ENCODE results near the gene STEAP4. TPM values are rescaled to one million over a fixed set of nuclear protein-coding genes. Genes with fewer than 3 reads are reported as not detected.

The STEAP4 gene
- total RNA-seq, 1 experiment from 2014 or later, result 0.17 TPM

DNA sequence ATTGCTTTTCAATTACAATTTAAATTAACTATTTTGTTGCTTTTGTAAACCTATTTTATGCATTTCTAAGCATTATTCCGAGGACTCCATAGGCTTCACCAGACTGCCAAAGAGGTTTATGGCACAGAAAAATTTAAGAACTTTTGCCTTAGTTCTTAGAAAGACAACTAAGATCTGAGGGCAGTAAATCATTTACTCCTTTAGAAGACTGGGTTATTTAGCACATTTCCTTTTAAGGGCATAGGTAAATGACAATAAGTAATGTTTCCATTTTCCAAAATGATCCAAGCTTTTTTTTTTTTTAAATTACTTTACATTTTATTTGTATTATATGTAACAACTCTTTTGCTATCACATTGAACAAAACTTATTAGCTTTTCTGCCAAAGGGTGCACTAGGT lies 15.0 kb upstream of the STEAP4 start:
- H3K27ac Mint-ChIP-seq, result no peak overlapping the region
- H3K27me3 Mint-ChIP-seq (ENCODE audit: low read depth), result no peaks in the 10 kb centered on the region
- ChIA-PET POLR2A (no interaction called here), CTCF (interaction anchor here (1.1 kb wide), 1 partner anchor 78 kb away, joined by 4 read pairs; no protein-coding TSS in a partner anchor)
- no peak overlapping the region for H3K4me3 Mint-ChIP-seq
- no peaks in the 10 kb centered on the region for H3K36me3 Mint-ChIP-seq
- TF ChIP-seq HMGA2 (CRISPR knock-in tag; IDR thresholded peaks at IDR 0.05) (no peak), ESRRA (CRISPR knock-in tag; IDR thresholded peaks at IDR 0.05; ENCODE audit: borderline replicate concordance) (no peak), HMGXB4 (CRISPR knock-in tag; IDR thresholded peaks at IDR 0.05) (no peak), ZNF416 (CRISPR knock-in tag; IDR thresholded peaks at IDR 0.05) (no peak), JAZF1 (CRISPR knock-in tag; IDR thresholded peaks at IDR 0.05) (no peak), JUN (CRISPR knock-in tag; IDR thresholded peaks at IDR 0.05) (no peak), SOX15 (CRISPR knock-in tag; IDR thresholded peaks at IDR 0.05) (no peak), OVOL2 (CRISPR knock-in tag; IDR thresholded peaks at IDR 0.05; ENCODE audit: borderline replicate concordance) (no peak), ZNF138 (CRISPR knock-in tag; conservative IDR thresholded peaks at IDR 0.05) (no peak), GTF2I (CRISPR knock-in tag; conservative IDR thresholded peaks at IDR 0.05) (no peak), ZNF423 (CRISPR knock-in tag; IDR thresholded peaks at IDR 0.05) (no peak), MYBL2 (CRISPR knock-in tag; IDR thresholded peaks at IDR 0.05) (no peak), ETV6 (CRISPR knock-in tag; IDR thresholded peaks at IDR 0.05) (no peak), CREM (CRISPR knock-in tag; IDR thresholded peaks at IDR 0.05) (no peak)
- TF ChIP-seq, protein P1, sequence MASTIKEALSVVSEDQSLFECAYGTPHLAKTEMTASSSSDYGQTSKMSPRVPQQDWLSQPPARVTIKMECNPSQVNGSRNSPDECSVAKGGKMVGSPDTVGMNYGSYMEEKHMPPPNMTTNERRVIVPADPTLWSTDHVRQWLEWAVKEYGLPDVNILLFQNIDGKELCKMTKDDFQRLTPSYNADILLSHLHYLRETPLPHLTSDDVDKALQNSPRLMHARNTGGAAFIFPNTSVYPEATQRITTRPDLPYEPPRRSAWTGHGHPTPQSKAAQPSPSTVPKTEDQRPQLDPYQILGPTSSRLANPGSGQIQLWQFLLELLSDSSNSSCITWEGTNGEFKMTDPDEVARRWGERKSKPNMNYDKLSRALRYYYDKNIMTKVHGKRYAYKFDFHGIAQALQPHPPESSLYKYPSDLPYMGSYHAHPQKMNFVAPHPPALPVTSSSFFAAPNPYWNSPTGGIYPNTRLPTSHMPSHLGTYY (CRISPR knock-in tag; IDR thresholded peaks at IDR 0.05), result no peak
- TF ChIP-seq, protein P2, sequence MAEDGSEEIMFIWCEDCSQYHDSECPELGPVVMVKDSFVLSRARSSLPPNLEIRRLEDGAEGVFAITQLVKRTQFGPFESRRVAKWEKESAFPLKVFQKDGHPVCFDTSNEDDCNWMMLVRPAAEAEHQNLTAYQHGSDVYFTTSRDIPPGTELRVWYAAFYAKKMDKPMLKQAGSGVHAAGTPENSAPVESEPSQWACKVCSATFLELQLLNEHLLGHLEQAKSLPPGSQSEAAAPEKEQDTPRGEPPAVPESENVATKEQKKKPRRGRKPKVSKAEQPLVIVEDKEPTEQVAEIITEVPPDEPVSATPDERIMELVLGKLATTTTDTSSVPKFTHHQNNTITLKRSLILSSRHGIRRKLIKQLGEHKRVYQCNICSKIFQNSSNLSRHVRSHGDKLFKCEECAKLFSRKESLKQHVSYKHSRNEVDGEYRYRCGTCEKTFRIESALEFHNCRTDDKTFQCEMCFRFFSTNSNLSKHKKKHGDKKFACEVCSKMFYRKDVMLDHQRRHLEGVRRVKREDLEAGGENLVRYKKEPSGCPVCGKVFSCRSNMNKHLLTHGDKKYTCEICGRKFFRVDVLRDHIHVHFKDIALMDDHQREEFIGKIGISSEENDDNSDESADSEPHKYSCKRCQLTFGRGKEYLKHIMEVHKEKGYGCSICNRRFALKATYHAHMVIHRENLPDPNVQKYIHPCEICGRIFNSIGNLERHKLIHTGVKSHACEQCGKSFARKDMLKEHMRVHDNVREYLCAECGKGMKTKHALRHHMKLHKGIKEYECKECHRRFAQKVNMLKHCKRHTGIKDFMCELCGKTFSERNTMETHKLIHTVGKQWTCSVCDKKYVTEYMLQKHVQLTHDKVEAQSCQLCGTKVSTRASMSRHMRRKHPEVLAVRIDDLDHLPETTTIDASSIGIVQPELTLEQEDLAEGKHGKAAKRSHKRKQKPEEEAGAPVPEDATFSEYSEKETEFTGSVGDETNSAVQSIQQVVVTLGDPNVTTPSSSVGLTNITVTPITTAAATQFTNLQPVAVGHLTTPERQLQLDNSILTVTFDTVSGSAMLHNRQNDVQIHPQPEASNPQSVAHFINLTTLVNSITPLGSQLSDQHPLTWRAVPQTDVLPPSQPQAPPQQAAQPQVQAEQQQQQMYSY (CRISPR knock-in tag; IDR thresholded peaks at IDR 0.05), result no peak
- TF ChIP-seq, protein P3, sequence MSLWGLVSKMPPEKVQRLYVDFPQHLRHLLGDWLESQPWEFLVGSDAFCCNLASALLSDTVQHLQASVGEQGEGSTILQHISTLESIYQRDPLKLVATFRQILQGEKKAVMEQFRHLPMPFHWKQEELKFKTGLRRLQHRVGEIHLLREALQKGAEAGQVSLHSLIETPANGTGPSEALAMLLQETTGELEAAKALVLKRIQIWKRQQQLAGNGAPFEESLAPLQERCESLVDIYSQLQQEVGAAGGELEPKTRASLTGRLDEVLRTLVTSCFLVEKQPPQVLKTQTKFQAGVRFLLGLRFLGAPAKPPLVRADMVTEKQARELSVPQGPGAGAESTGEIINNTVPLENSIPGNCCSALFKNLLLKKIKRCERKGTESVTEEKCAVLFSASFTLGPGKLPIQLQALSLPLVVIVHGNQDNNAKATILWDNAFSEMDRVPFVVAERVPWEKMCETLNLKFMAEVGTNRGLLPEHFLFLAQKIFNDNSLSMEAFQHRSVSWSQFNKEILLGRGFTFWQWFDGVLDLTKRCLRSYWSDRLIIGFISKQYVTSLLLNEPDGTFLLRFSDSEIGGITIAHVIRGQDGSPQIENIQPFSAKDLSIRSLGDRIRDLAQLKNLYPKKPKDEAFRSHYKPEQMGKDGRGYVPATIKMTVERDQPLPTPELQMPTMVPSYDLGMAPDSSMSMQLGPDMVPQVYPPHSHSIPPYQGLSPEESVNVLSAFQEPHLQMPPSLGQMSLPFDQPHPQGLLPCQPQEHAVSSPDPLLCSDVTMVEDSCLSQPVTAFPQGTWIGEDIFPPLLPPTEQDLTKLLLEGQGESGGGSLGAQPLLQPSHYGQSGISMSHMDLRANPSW (CRISPR knock-in tag; conservative IDR thresholded peaks at IDR 0.05; ENCODE audit: low read depth), result no peak
- TF ChIP-seq, protein P4, sequence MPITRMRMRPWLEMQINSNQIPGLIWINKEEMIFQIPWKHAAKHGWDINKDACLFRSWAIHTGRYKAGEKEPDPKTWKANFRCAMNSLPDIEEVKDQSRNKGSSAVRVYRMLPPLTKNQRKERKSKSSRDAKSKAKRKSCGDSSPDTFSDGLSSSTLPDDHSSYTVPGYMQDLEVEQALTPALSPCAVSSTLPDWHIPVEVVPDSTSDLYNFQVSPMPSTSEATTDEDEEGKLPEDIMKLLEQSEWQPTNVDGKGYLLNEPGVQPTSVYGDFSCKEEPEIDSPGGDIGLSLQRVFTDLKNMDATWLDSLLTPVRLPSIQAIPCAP (CRISPR knock-in tag; IDR thresholded peaks at IDR 0.05), result no peak
- H3K9me3 Mint-ChIP-seq, result no peaks in the 10 kb centered on the region
- DNase-seq (ENCODE audit: low spot score), result no peak
- H3K4me1 Mint-ChIP-seq, result peaks cover 19% of the 10 kb centered on the region
- ATAC-seq, result no peak
